ENCODE measurements around the gene KLC1. TPM values are rescaled to one million over a fixed set of nuclear protein-coding genes. Genes with fewer than 3 reads are reported as not detected.

The KLC1 gene
- total and polyA plus RNA-seq, 2 of the 13 experiments (the other 11 are each of a cell fraction or from before 2014, with no cell fraction given): 53.2 to 63.5 TPM

DNA sequence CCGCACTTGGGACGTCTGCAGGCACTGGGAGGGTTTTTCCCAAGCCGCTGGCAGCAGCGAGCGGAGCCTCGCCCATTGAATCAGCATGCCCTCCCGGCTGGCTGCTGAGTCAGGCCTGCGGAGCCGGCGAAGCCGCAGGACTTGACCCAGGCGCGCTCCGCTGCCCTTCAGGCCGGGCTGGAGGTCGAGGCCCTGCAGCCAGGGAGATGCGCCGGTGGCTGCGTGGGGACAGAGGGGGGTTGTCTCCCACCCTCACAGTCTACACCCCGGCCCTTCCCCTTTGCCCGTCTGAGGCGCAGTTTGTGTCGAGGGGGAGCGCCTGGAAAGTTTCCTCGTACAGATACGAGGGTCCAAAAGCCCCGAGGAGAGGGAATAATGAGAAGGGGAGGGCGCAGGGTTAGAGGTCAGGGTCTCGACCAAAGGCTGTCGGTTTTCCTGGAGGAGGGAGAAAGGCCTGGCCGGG is 759 bp upstream of the KLC1 start (continued):
- TF ChIP-seq, protein P1, sequence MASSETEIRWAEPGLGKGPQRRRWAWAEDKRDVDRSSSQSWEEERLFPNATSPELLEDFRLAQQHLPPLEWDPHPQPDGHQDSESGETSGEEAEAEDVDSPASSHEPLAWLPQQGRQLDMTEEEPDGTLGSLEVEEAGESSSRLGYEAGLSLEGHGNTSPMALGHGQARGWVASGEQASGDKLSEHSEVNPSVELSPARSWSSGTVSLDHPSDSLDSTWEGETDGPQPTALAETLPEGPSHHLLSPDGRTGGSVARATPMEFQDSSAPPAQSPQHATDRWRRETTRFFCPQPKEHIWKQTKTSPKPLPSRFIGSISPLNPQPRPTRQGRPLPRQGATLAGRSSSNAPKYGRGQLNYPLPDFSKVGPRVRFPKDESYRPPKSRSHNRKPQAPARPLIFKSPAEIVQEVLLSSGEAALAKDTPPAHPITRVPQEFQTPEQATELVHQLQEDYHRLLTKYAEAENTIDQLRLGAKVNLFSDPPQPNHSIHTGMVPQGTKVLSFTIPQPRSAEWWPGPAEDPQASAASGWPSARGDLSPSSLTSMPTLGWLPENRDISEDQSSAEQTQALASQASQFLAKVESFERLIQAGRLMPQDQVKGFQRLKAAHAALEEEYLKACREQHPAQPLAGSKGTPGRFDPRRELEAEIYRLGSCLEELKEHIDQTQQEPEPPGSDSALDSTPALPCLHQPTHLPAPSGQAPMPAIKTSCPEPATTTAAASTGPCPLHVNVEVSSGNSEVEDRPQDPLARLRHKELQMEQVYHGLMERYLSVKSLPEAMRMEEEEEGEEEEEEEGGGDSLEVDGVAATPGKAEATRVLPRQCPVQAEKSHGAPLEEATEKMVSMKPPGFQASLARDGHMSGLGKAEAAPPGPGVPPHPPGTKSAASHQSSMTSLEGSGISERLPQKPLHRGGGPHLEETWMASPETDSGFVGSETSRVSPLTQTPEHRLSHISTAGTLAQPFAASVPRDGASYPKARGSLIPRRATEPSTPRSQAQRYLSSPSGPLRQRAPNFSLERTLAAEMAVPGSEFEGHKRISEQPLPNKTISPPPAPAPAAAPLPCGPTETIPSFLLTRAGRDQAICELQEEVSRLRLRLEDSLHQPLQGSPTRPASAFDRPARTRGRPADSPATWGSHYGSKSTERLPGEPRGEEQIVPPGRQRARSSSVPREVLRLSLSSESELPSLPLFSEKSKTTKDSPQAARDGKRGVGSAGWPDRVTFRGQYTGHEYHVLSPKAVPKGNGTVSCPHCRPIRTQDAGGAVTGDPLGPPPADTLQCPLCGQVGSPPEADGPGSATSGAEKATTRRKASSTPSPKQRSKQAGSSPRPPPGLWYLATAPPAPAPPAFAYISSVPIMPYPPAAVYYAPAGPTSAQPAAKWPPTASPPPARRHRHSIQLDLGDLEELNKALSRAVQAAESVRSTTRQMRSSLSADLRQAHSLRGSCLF (CRISPR knock-in tag; IDR thresholded peaks at IDR 0.05; ENCODE audit: borderline replicate concordance): no peak
- TF ChIP-seq IRX3 (CRISPR knock-in tag; IDR thresholded peaks at IDR 0.05; ENCODE audit: borderline replicate concordance, low read depth) (no peak; the same call in 1 of the 2 replicates), ZNF780A (CRISPR knock-in tag; IDR thresholded peaks at IDR 0.05) (no peak; the same call in 1 of the 2 replicates), TARDBP (CRISPR knock-in tag; IDR thresholded peaks at IDR 0.05) (0 out of 2 replicates have a peak, but pooled peaks have one; percentile 27), ZNF432 (CRISPR knock-in tag; IDR thresholded peaks at IDR 0.05; ENCODE audit: borderline replicate concordance) (no peak), ZNF83 (CRISPR knock-in tag; IDR thresholded peaks at IDR 0.05; ENCODE audit: borderline replicate concordance) (no peak), ZNF7 (CRISPR knock-in tag; IDR thresholded peaks at IDR 0.05) (no peak), ZNF274 (CRISPR knock-in tag; IDR thresholded peaks at IDR 0.05) (no peak), ZBTB1 (CRISPR knock-in tag; IDR thresholded peaks at IDR 0.05; ENCODE audit: borderline replicate concordance) (no peak), CAMTA2 (CRISPR knock-in tag; IDR thresholded peaks at IDR 0.05; ENCODE audit: borderline replicate concordance) (no peak), SNAPC2 (CRISPR knock-in tag; IDR thresholded peaks at IDR 0.05) (no peak), YEATS2 (CRISPR knock-in tag; IDR thresholded peaks at IDR 0.05; ENCODE audit: borderline replicate concordance) (0 out of 2 replicates have a peak, but pooled peaks have one; percentile 21), ZNF260 (CRISPR knock-in tag; IDR thresholded peaks at IDR 0.05; ENCODE audit: borderline replicate concordance, low read depth) (no peak)
- TF ChIP-seq, protein P2, sequence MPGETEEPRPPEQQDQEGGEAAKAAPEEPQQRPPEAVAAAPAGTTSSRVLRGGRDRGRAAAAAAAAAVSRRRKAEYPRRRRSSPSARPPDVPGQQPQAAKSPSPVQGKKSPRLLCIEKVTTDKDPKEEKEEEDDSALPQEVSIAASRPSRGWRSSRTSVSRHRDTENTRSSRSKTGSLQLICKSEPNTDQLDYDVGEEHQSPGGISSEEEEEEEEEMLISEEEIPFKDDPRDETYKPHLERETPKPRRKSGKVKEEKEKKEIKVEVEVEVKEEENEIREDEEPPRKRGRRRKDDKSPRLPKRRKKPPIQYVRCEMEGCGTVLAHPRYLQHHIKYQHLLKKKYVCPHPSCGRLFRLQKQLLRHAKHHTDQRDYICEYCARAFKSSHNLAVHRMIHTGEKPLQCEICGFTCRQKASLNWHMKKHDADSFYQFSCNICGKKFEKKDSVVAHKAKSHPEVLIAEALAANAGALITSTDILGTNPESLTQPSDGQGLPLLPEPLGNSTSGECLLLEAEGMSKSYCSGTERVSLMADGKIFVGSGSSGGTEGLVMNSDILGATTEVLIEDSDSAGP (CRISPR knock-in tag; IDR thresholded peaks at IDR 0.05; ENCODE audit: borderline replicate concordance): 0 out of 2 replicates have a peak, but pooled peaks have one; percentile 42
- TF ChIP-seq, protein P3, sequence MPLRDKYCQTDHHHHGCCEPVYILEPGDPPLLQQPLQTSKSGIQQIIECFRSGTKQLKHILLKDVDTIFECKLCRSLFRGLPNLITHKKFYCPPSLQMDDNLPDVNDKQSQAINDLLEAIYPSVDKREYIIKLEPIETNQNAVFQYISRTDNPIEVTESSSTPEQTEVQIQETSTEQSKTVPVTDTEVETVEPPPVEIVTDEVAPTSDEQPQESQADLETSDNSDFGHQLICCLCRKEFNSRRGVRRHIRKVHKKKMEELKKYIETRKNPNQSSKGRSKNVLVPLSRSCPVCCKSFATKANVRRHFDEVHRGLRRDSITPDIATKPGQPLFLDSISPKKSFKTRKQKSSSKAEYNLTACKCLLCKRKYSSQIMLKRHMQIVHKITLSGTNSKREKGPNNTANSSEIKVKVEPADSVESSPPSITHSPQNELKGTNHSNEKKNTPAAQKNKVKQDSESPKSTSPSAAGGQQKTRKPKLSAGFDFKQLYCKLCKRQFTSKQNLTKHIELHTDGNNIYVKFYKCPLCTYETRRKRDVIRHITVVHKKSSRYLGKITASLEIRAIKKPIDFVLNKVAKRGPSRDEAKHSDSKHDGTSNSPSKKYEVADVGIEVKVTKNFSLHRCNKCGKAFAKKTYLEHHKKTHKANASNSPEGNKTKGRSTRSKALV (CRISPR knock-in tag; IDR thresholded peaks at IDR 0.05): peak; percentile 56; the same call in 1 of the 2 replicates
- TF ChIP-seq, protein P4, sequence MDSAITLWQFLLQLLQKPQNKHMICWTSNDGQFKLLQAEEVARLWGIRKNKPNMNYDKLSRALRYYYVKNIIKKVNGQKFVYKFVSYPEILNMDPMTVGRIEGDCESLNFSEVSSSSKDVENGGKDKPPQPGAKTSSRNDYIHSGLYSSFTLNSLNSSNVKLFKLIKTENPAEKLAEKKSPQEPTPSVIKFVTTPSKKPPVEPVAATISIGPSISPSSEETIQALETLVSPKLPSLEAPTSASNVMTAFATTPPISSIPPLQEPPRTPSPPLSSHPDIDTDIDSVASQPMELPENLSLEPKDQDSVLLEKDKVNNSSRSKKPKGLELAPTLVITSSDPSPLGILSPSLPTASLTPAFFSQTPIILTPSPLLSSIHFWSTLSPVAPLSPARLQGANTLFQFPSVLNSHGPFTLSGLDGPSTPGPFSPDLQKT (CRISPR knock-in tag; IDR thresholded peaks at IDR 0.05; ENCODE audit: borderline replicate concordance): no peak
- TF ChIP-seq, protein P5, sequence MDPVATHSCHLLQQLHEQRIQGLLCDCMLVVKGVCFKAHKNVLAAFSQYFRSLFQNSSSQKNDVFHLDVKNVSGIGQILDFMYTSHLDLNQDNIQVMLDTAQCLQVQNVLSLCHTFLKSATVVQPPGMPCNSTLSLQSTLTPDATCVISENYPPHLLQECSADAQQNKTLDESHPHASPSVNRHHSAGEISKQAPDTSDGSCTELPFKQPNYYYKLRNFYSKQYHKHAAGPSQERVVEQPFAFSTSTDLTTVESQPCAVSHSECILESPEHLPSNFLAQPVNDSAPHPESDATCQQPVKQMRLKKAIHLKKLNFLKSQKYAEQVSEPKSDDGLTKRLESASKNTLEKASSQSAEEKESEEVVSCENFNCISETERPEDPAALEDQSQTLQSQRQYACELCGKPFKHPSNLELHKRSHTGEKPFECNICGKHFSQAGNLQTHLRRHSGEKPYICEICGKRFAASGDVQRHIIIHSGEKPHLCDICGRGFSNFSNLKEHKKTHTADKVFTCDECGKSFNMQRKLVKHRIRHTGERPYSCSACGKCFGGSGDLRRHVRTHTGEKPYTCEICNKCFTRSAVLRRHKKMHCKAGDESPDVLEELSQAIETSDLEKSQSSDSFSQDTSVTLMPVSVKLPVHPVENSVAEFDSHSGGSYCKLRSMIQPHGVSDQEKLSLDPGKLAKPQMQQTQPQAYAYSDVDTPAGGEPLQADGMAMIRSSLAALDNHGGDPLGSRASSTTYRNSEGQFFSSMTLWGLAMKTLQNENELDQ (CRISPR knock-in tag; IDR thresholded peaks at IDR 0.05; ENCODE audit: borderline replicate concordance): no peak

All from HepG2 (cell line).